Measurements from ENCODE around the gene CEP78.

The CEP78 gene

GRCh38 chr9:78296201-78296892 lies 60.5 kb downstream of the CEP78 start (continued):
- TF ChIP-seq, protein P1, sequence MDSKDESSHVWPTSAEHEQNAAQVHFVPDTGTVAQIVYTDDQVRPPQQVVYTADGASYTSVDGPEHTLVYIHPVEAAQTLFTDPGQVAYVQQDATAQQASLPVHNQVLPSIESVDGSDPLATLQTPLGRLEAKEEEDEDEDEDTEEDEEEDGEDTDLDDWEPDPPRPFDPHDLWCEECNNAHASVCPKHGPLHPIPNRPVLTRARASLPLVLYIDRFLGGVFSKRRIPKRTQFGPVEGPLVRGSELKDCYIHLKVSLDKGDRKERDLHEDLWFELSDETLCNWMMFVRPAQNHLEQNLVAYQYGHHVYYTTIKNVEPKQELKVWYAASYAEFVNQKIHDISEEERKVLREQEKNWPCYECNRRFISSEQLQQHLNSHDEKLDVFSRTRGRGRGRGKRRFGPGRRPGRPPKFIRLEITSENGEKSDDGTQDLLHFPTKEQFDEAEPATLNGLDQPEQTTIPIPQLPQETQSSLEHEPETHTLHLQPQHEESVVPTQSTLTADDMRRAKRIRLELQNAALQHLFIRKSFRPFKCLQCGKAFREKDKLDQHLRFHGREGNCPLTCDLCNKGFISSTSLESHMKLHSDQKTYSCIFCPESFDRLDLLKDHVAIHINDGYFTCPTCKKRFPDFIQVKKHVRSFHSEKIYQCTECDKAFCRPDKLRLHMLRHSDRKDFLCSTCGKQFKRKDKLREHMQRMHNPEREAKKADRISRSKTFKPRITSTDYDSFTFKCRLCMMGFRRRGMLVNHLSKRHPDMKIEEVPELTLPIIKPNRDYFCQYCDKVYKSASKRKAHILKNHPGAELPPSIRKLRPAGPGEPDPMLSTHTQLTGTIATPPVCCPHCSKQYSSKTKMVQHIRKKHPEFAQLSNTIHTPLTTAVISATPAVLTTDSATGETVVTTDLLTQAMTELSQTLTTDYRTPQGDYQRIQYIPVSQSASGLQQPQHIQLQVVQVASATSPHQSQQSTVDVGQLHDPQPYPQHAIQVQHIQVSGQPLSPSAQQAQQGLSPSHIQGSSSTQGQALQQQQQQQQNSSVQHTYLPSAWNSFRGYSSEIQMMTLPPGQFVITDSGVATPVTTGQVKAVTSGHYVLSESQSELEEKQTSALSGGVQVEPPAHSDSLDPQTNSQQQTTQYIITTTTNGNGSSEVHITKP (tag by site-specific recombination; IDR thresholded peaks at IDR 0.05), result peak; percentile 51; the same call in 1 of the 2 replicates
- TF ChIP-seq KLF9 (tag by site-specific recombination; IDR thresholded peaks at IDR 0.05; ENCODE audit: low read depth) (0 out of 2 replicates have a peak, but pooled peaks have one; percentile 36), ZNF76 (tag by site-specific recombination; IDR thresholded peaks at IDR 0.05; ENCODE audit: borderline replicate concordance, low read depth) (peak; percentile 67; the same call in 1 of the 2 replicates), KLF7 (tag by site-specific recombination; IDR thresholded peaks at IDR 0.05; ENCODE audit: borderline replicate concordance) (no peak), ZNF610 (tag by site-specific recombination; IDR thresholded peaks at IDR 0.05; ENCODE audit: borderline replicate concordance) (0 out of 2 replicates have a peak, but pooled peaks have one; percentile 55), EGR2 (tag by site-specific recombination; IDR thresholded peaks at IDR 0.05; ENCODE audit: low read depth) (peak; percentile 73), ZFHX2 (tag by site-specific recombination; conservative IDR thresholded peaks at IDR 0.05) (peak; percentile 82), PRDM4 (tag by site-specific recombination; IDR thresholded peaks at IDR 0.05) (no peak), ZBTB8A (tag by site-specific recombination; IDR thresholded peaks at IDR 0.05) (peak; percentile 93), ZXDB (tag by site-specific recombination; IDR thresholded peaks at IDR 0.05) (peak; percentile 79), GLIS1 (tag by site-specific recombination; IDR thresholded peaks at IDR 0.05) (peak; percentile 19; the same call in 1 of the 2 replicates)
- TF ChIP-seq, protein P2, sequence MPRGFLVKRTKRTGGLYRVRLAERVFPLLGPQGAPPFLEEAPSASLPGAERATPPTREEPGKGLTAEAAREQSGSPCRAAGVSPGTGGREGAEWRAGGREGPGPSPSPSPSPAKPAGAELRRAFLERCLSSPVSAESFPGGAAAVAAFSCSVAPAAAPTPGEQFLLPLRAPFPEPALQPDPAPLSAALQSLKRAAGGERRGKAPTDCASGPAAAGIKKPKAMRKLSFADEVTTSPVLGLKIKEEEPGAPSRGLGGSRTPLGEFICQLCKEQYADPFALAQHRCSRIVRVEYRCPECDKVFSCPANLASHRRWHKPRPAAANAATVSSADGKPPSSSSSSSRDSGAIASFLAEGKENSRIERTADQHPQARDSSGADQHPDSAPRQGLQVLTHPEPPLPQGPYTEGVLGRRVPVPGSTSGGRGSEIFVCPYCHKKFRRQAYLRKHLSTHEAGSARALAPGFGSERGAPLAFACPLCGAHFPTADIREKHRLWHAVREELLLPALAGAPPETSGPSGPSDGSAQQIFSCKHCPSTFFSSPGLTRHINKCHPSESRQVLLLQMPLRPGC (tag by site-specific recombination; IDR thresholded peaks at IDR 0.05), result no peak
- TF ChIP-seq, protein P3, sequence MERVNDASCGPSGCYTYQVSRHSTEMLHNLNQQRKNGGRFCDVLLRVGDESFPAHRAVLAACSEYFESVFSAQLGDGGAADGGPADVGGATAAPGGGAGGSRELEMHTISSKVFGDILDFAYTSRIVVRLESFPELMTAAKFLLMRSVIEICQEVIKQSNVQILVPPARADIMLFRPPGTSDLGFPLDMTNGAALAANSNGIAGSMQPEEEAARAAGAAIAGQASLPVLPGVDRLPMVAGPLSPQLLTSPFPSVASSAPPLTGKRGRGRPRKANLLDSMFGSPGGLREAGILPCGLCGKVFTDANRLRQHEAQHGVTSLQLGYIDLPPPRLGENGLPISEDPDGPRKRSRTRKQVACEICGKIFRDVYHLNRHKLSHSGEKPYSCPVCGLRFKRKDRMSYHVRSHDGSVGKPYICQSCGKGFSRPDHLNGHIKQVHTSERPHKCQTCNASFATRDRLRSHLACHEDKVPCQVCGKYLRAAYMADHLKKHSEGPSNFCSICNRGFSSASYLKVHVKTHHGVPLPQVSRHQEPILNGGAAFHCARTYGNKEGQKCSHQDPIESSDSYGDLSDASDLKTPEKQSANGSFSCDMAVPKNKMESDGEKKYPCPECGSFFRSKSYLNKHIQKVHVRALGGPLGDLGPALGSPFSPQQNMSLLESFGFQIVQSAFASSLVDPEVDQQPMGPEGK (tag by site-specific recombination; IDR thresholded peaks at IDR 0.05), result peak; percentile 85
- TF ChIP-seq, protein P4, sequence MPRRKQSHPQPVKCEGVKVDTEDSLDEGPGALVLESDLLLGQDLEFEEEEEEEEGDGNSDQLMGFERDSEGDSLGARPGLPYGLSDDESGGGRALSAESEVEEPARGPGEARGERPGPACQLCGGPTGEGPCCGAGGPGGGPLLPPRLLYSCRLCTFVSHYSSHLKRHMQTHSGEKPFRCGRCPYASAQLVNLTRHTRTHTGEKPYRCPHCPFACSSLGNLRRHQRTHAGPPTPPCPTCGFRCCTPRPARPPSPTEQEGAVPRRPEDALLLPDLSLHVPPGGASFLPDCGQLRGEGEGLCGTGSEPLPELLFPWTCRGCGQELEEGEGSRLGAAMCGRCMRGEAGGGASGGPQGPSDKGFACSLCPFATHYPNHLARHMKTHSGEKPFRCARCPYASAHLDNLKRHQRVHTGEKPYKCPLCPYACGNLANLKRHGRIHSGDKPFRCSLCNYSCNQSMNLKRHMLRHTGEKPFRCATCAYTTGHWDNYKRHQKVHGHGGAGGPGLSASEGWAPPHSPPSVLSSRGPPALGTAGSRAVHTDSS (tag by site-specific recombination; IDR thresholded peaks at IDR 0.05), result 0 out of 2 replicates have a peak, but pooled peaks have one; percentile 27
- TF ChIP-seq, protein P5, sequence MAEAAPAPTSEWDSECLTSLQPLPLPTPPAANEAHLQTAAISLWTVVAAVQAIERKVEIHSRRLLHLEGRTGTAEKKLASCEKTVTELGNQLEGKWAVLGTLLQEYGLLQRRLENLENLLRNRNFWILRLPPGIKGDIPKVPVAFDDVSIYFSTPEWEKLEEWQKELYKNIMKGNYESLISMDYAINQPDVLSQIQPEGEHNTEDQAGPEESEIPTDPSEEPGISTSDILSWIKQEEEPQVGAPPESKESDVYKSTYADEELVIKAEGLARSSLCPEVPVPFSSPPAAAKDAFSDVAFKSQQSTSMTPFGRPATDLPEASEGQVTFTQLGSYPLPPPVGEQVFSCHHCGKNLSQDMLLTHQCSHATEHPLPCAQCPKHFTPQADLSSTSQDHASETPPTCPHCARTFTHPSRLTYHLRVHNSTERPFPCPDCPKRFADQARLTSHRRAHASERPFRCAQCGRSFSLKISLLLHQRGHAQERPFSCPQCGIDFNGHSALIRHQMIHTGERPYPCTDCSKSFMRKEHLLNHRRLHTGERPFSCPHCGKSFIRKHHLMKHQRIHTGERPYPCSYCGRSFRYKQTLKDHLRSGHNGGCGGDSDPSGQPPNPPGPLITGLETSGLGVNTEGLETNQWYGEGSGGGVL (tag by site-specific recombination; IDR thresholded peaks at IDR 0.05), result peak; percentile 45; the same call in 1 of the 2 replicates

Data from HEK293 (cell line).